Measurements from ENCODE around the gene KLF4.

Gene KLF4

GRCh38 chr9:107447081-107447480 is 42.5 kb downstream of the KLF4 start:
- no peak for DNase-seq

GRCh38 chr9:107446491-107446890 is 43.1 kb downstream of the KLF4 start:
- no peak for DNase-seq

DNA sequence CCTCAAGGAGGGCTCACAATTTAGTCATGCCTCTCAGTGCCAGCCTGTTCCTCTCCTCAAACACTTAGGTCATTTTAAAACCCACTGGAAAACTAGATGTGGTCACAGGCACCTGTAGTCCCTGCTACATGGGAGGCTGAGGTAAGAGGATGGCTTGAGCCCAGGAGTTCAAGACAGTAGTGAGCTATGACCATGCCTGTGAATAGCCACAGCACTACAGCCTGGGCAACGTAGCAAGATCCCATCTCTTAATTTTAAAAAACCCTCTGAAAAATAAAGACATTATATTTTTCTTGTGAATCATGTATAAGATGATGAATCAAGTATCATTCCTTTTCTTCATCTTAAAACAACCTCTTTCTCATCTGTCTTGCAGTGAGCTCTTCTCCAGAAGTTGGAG is 45.8 kb downstream of the KLF4 start:
- no peak for DNase-seq

DNA sequence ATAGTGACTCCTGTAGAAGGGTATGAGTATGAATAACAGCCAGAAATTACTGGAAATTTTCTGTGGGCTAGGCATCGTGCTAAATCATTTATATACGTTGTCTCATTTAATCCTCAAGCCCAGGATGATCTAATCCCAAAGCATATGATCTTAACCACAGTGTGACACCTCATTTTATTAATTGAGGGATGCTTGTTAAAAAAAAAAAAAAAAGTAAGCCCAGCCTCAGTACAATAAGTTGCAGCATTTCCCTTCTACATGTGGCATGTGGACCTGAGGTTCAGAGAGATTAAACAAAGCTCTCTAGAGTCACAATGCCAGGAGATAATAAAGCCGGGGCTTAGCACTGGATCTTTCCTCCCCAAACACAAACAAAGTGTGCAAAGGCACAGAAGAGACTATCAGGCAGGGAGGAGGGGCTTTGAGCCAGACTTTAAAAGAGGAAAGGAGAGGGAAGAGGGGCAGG is 49.5 kb downstream of the KLF4 start:
- DNase-seq, result no peak

DNA sequence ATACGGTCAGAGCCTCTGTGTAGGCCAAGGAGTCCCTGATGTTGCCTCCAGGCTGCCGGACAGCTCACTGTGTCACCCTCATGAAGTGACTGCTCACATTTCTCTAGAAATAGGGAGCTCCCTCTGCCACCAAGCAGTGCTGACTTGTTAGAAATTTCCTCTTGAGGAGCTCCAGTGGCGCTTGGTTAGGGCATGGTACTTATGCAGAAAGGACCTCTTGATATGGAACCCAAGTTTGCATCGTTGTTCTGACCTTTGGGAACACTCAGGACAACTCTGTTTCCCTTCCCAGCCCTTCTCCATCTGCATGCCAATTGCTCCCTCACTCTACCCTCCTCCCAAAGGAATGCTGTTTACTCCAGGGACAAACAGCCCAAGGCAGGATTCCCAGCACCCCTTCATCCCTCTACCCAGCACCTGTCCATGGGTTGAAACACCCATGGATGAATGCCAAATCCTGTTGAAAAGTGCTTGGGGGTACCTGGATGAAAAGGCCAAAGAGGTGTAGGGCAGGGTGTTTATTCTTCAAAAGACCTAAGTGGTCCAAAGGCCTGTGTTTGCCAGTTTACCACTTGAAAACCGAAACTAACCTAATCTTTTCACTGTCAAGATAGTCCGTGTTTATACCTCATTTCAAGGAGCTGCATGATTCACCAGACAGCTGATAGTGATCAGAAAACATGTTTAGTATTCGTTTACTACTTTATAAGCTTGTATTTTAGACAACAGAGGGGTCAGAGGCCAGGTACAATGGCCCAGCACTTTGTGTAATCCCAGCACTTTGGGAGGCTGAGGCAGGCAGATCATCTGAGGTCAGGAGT is 51.1 kb downstream of the KLF4 start:
- DNase-seq, result peak; percentile 75

DNA sequence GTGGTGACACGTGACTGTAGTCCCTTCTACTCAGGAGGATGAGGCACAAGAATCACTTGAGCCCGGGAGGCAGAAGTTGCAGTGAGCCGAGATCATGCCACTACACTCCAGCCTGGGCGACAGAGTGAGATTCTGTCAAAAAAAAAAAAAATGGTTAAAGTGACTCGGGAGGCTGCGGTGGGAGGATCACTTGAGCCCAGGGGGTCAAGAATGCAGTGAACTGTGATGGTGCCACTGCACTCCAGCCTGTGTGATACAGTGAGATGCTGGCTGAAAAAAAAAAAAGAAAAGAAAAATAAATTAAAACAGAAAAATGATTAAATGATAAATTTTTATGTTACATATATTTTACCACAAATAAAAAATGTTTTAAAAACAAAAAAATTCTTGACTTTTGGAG is 51.9 kb downstream of the KLF4 start:
- DNase-seq, result no peak

DNA sequence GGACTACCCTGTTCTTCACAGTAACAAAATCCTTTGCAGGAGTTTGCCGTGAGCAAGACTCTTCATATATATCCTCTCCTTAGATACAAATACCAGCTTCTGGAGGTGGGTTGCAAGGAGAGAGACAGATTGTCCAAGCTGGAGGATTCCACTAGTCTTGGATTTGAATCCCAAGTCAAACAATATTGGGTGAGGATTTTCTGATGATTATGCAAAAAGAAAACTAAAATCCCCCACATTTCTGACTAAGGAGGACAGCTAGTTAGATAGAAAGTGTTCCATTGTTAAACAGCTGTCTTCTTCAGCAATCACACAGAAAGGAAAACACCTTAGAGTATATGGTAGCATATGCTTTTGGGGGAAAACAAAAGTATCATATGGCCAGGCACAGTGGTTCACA is 54.2 kb downstream of the KLF4 start:
- DNase-seq, result no peak
